HepG2 (cell line): ENCODE measurements around the gene LZTR1. TPM values are rescaled to one million over a fixed set of nuclear protein-coding genes. Genes with fewer than 3 reads are reported as not detected.

ENCODE experiments used
- CEBPB ChIP-seq: IDR thresholded peaks from 2 replicates; pipeline ENCODE4 v1.6.1; 2011; ENCODE audit warnings: low read depth, low read length, improper control_type of control experiment, borderline replicate concordance
- CENPT ChIP-seq: sonication (generic); formaldehyde crosslinking; IDR thresholded peaks from 2 replicates; pipeline ENCODE4 v1.8.0; 2022; ENCODE audit warnings: low read depth, mild to moderate bottlenecking, moderate library complexity, missing genetic modification reagents
- CSRNP1 ChIP-seq: sonication (generic); formaldehyde crosslinking; IDR thresholded peaks from 2 replicates; pipeline ENCODE4 v1.8.1; 2023; ENCODE audit warnings: mild to moderate bottlenecking, missing genetic modification reagents
- FOXA3 ChIP-seq: IDR thresholded peaks from 2 replicates; pipeline ENCODE4 v1.6.1; 2016; ENCODE audit warnings: missing genetic modification reagents, missing compliant biosample characterization
- HCFC1 ChIP-seq: fragments of 150-350 bp; IDR thresholded peaks from 2 replicates; pipeline ENCODE4 v1.6.1; 2014; ENCODE audit warnings: low read depth, low read length
- ISL2 ChIP-seq: sonication (generic); formaldehyde crosslinking; IDR thresholded peaks from 2 replicates; pipeline ENCODE4 v1.5.0; 2020; ENCODE audit warnings: missing genetic modification reagents
- JUN ChIP-seq: sonication (generic); formaldehyde crosslinking; IDR thresholded peaks from 2 replicates; pipeline ENCODE4 v1.4.0; 2020; ENCODE audit warnings: mild to moderate bottlenecking, missing genetic modification reagents
- MAFK ChIP-seq, 2 experiments: IDR thresholded peaks in 1 of 2; conservative IDR thresholded peaks in 1 of 2; 2 replicates each; pipeline ENCODE4 v1.6.1; 2011; ENCODE audit warnings: improper control_type of control experiment in 2 of 2, low read length in 2 of 2
- NFAT5 ChIP-seq: sonication (generic); formaldehyde crosslinking; IDR thresholded peaks from 2 replicates; pipeline ENCODE4 v1.4.0; 2020; ENCODE audit warnings: missing genetic modification reagents
- PAF1 ChIP-seq: IDR thresholded peaks from 2 replicates; pipeline ENCODE4 v1.6.1; 2016; ENCODE audit warnings: missing genetic modification reagents, missing compliant biosample characterization
- RELA ChIP-seq: sonication (generic); formaldehyde crosslinking; IDR thresholded peaks from 2 replicates; pipeline ENCODE4 v1.4.0; 2020; ENCODE audit warnings: missing genetic modification reagents
- SAP130 ChIP-seq: IDR thresholded peaks from 2 replicates; pipeline ENCODE4 v1.6.1; 2016; ENCODE audit warnings: low read depth
- THAP7 ChIP-seq: sonication (generic); formaldehyde crosslinking; IDR thresholded peaks from 2 replicates; pipeline ENCODE4 v1.8.1; 2023; ENCODE audit warnings: mild to moderate bottlenecking, missing genetic modification reagents
- THAP9 ChIP-seq: sonication (generic); formaldehyde crosslinking; IDR thresholded peaks from 2 replicates; pipeline ENCODE4; 2020; ENCODE audit warnings: missing genetic modification reagents, mild to moderate bottlenecking, borderline replicate concordance
- YEATS2 ChIP-seq: sonication (generic); formaldehyde crosslinking; IDR thresholded peaks from 2 replicates; pipeline ENCODE4 v1.4.0; 2020; ENCODE audit warnings: missing genetic modification reagents, borderline replicate concordance
- ZNF101 ChIP-seq: sonication (generic); formaldehyde crosslinking; IDR thresholded peaks from 2 replicates; pipeline ENCODE4 v1.4.0; 2020; ENCODE audit warnings: mild to moderate bottlenecking, low read depth, missing genetic modification reagents, borderline replicate concordance
- ZNF354B ChIP-seq: sonication (generic); formaldehyde crosslinking; IDR thresholded peaks from 2 replicates; pipeline ENCODE4 v1.8.0; 2022; ENCODE audit warnings: mild to moderate bottlenecking, missing genetic modification reagents
- ZNF576 ChIP-seq: sonication (generic); formaldehyde crosslinking; IDR thresholded peaks from 2 replicates; pipeline ENCODE4 v1.4.0; 2020; ENCODE audit warnings: mild to moderate bottlenecking, missing genetic modification reagents
- ZNF777 ChIP-seq: sonication (generic); formaldehyde crosslinking; IDR thresholded peaks from 2 replicates; pipeline ENCODE4 v1.4.0; 2020; ENCODE audit warnings: missing genetic modification reagents
- polyA plus RNA-seq, 8 experiments: library from polyadenylated mRNA; depleted of rRNA in 3 of 8; stranded (reverse) in 7 of 8; unstranded in 1 of 8; fragments of >200 nt; fragmentation: Illumina TruSeq in 4 of 8; extraction: Trizol in 4 of 8; gene quantifications; 2 replicates each; pipeline versions ENCODE4 v1.2.1 to v1.2.3, GENCODE V29; 2011 to 2016; ENCODE audit warnings: low read depth in 4 of 8, missing spikeins in 1 of 8, mixed read lengths in 1 of 8; ENCODE audit not compliant: insufficient read depth in 1 of 8
- total RNA-seq, 5 experiments: library from RNA; depleted of rRNA; stranded (reverse); fragments of >200 nt; fragmentation: Illumina TruSeq; extraction: Trizol; gene quantifications; 2 replicates each; pipeline ENCODE4 v1.2.3, GENCODE V29; 2016; ENCODE audit warnings: low read depth in 1 of 5

LZTR1 gene
- total and polyA plus RNA-seq, 2 of the 13 experiments (the other 11 are each of a cell fraction or from before 2014, with no cell fraction given) = 21.8 to 22.4 TPM

- TF ChIP-seq THAP7 (CRISPR knock-in tag) = peak; percentile 58; the same call in 1 of the 2 replicates
- peak; percentile 94 for TF ChIP-seq SAP130 (CRISPR knock-in tag)
- TF ChIP-seq CENPT (CRISPR knock-in tag) = no peak
- TF ChIP-seq ZNF101 (CRISPR knock-in tag) = no peak
- peak; percentile 40; the same call in 1 of the 2 replicates for TF ChIP-seq FOXA3 (CRISPR knock-in tag)
- TF ChIP-seq JUN (CRISPR knock-in tag) = no peak
- TF ChIP-seq PAF1 = no peak
- no peak for TF ChIP-seq THAP9 (CRISPR knock-in tag)
- TF ChIP-seq CEBPB = no peak
- no peak for TF ChIP-seq ZNF576
- TF ChIP-seq ZNF354B (CRISPR knock-in tag) = no peak
- TF ChIP-seq NFAT5 (CRISPR knock-in tag) = no peak
- no peak for TF ChIP-seq ZNF777 (CRISPR knock-in tag)
- TF ChIP-seq MAFK (conservative IDR thresholded peaks at IDR 0.05 in 1 of 2, IDR thresholded peaks at IDR 0.05 in 1 of 2; ENCODE audit: low read length in 2 of 2) = 0 out of 4 replicates have a peak, but pooled peaks of 1 of the 2 experiments have one; percentile 0
- TF ChIP-seq CSRNP1 (CRISPR knock-in tag) = no peak
- TF ChIP-seq ISL2 = peak; percentile 50; the same call in 1 of the 2 replicates
- TF ChIP-seq HCFC1 = no peak
- TF ChIP-seq YEATS2 (CRISPR knock-in tag) = no peak
- no peak for TF ChIP-seq RELA (CRISPR knock-in tag)
These were observed 32.4 kb upstream of the LZTR1 start (continued) for GRCh38 chr22:20949698-20950183.
